ENCODE results near the gene PLPPR3.

GRCh38 chr19:870314-870713, 48.6 kb upstream of the PLPPR3 start:
- TF ChIP-seq RAD21 (IDR thresholded peaks at IDR 0.05), result no peak
- TF ChIP-seq CTCF (IDR thresholded peaks at IDR 0.05; ENCODE audit: low read depth, low read length, missing input control), result no peak
- no peak for TF ChIP-seq REST (IDR thresholded peaks at IDR 0.05)
- TF ChIP-seq FOXA1 (IDR thresholded peaks at IDR 0.05), result no peak
- TF ChIP-seq MAX (IDR thresholded peaks at IDR 0.05), result no peak
- no peak for TF ChIP-seq RXRA (IDR thresholded peaks at IDR 0.05)
- TF ChIP-seq YY1 (IDR thresholded peaks at IDR 0.05), result no peak
